HG03097 (cell line): Measurements from ENCODE around the gene KCNMB1.

Experiments
- ATAC-seq: cut with Tn5 transposase; IDR thresholded peaks from one replicate; pipeline ENCODE4 v1.9.1; 2021; ENCODE audit not compliant: unreplicated experiment, low FRiP score

The KCNMB1 gene

DNA sequence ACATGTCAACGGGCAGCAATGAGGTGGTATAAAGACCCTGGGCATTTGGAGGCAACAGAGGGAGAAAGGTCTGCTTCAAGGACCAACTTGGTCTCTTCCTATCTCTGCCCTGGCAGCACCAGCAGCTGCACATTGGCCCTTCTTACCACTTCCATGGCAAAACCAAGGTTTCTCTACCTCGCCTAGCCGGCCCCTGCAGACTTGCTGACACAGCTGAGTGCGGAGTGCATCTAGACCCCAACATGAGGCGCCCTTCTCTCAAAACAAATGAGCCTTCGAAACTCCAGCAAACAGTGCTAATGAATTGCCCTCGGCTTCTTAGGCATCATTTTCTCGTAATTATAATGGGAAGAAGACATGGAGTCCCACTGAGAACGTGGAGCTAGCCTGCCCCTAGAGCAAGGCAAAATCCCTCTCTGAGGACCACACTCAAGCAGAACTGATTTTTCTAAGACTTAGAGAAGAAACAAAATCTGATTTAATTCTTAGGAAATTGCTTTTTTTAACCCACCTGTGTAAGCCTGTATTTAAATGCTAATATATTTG lies 42.1 kb downstream of the KCNMB1 start:
- no peak for ATAC-seq

DNA sequence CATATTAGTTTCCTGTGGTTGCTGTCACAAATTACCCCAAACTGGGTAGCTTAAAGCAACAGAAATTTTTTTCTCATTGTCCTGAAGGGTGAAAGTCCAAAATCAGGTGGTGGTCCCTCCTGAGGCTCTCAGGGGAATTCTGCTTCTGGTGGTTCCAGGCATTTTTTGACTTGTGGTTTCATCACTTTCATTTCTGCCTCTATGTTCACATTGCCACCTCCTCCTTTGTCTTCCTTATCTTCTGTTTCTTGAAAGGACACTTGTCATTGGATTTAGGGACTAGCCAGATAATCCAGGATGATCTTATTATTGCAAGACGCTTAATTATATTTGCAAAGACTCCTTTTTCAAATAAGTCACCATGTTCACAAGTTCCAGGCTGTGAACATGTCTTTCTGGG lies 43.2 kb downstream of the KCNMB1 start:
- ATAC-seq, result no peak

DNA sequence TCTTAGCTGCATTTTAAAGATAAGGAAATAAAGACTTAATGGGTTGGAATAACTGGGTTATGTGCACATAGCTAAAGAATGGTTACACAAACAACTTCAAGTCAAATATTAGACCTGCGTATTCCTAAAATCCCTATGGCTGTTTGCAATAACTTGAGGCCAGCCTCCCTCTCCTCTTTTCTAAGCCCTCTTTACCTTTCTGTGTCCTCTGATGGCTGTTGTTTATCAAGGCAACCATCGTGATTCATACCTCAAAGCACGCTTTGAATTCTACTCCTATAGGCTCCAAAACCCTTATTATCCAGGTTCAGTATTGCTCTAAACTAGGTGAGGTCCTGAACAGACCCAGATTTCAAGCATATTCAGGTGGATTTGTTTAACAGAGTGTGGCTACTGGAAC lies 46.0 kb downstream of the KCNMB1 start:
- no peak for ATAC-seq

DNA sequence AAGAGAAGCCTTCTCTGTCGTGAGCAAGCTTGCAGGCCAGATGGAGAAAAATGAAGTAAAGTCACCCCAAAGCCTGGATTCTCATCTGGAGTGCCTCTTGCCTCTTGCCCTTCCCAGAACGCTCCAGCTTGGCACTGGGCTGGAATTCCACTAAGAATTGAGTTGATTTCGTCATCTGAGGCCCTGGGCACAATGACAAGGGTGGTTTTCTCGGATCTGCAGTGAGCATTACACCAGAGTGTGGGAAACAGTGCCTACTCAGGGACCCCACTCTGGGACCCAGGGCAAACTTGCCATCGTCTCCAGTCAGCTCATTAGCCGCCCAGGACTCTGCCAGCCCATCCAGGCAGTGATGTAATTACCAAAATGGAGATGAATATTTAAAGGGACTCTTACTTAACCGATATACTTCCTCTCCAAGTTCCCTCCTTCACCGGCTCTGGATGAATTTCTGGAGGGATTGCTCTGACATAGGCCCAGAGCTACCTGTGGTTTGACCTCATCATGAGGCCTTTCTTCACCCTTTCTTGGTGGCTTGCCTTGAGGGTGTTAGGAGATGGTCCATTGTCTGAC lies 46.9 kb downstream of the KCNMB1 start:
- ATAC-seq, result no peak

DNA sequence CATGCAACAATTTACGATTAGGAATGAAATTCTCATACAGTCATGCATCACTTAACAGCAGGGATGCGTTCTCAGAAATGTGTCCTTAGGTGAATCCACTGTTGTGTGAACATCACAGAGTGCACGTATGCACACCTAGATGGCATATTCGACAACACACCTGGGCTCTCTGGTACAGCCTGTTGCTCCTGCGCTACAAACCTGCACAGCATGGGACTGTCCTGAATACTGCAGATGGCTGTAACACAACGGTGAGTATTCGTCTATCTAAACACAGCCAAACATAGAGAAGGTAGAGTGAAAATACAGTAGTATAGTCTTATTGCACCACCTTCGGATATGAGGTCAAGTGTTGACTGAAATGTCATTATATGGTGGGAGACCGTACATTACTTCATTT lies 47.6 kb downstream of the KCNMB1 start:
- no peak for ATAC-seq

DNA sequence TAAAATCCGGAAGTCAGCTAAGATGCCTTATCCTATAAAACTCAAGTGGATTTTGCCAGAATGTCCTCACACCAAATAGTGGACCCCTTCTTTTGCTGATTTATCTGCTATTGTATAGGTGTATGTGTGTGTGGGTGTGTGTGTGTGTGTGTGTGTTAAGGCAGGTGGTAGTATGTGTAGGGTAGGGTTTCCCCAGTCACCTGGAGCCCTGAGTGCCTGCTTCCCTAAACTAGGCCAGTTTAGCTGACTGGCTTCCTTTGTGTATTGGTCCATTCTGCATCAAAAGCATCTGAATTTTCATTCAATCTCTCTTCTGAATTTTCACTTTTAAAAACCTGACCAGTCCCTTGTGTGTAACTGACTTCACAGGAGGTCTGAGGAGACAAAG lies 49.4 kb downstream of the KCNMB1 start:
- no peak for ATAC-seq

DNA sequence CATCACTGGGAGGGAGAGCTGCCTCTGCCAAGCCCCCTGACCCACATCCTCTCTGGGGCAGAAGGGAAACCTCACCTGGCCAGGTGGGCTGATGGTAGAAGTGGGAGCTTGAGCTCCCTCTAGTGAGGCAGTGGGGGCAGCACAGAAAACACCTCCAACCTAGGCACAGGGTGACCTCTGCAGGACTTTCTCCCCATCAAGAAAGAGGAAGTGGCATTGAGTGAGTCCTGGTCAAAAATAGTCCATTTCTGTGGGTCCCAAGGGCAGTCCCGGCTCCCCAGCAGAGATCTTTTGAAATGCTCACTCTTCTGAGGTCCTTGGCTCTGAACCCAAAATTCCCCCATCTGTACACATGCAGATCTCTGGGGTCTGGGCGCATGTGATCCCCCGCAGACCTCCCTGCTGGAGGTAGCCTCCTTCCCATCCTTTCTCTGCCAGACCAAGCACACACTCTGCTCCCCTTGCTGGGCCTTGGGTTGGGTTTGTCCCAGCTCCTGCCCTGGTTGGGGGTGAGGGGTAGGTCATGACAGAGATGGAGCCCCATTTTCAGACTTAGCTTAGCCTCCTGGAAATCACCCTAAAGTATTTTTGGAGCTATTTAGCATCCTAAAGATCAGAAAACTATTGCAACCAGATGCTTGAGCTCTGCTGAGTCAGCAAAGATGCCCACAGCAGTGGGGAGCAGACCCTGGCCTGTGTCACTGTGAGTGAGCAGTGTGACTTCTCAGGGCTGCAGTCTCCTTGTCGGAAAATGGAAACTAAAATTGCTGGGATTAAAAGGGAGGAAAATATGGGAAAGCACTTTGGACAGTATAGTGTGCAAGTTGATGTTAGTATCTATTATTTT lies 50.0 kb downstream of the KCNMB1 start:
- ATAC-seq, result peak; percentile 64

DNA sequence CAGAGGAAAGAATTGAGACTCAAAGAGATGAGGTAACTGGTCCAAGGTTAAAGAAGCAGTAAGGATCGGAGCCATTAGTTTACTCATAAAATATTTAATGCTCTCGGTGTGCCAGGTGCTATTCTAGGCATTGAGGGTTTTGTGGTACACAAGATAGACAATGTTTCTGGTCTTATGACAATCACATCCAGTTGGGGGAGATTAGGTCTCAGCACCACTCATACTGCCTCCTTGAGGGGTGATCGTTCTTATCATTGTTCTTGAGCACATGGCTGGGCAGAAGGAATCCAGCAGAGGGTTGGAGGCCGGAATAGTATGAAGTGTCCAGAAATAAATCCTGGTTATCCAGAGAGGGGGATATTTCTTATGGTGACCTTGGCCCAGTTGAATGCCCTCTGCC lies 50.9 kb downstream of the KCNMB1 start:
- ATAC-seq, result no peak

DNA sequence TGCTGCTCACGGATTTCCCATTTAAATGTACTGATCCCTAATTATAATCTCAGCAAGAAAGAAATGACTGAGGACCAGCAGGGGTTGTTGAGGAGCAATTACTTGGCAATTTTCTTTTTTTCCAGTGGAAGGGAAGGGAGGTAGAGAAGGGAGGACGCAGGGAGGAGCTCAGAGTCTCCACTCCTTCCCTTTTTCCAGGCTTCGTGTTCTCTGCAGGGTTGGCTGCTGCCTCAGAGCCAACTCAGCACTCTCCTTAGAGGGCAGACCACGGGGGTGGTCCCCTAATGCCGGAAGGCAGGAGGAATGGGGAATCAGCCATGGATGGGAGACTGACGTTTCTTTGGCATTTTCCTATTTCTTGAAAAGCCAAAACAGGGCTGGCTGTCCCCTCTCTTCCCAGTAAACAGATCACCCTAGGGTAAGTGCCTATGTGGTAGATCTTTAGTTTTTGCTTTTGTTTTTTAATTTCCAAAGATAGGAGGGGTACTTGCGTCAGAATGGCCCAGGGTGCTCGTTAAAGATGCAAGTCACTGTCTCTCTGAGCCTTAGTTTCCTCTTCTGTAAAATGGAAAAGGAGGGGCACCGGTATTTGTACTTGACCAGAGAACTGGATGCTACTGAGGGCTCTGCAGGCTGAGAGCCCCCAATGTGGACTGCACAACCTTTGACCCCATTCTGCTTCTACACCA lies 52.0 kb downstream of the KCNMB1 start:
- ATAC-seq, result no peak

DNA sequence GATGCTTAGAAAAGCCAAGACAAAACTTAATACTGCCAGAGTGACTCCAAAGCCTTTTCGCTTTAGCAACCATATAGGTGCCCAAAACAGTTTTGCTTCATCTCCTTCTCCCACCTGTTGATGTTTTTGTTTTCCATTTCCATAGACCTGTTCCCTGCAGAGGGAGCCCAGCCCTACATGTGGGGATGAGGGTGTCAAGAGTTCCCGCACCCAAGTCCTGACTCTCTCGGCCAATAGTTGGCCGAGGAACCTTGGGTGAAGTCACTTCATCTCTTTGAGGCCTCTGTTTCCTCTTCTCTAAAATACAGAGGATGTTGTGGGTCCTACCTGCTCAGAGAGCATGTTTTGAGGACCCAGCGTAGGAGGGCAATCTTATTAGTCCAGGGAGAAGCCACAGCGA lies 53.1 kb downstream of the KCNMB1 start:
- ATAC-seq, result no peak

DNA sequence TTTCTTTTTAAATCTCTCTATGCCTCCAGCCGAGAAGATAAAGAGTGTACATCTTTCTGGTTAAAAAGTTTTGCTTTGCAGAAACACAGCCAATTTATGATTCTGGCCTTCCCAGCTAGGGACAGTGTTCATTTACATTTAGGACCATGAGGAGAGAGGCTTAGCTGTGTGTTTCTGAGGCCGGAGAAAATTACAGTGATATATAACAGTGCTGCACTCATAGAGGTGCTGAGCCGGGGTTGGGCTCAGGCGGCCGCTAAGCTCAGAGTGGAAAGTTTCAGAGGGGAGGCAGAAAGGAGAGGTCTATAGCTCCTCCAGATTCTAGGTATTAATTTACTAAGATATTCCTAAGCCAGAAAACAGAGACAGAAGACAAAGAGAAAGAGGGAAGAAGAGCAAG lies 54.5 kb downstream of the KCNMB1 start:
- ATAC-seq, result no peak

DNA sequence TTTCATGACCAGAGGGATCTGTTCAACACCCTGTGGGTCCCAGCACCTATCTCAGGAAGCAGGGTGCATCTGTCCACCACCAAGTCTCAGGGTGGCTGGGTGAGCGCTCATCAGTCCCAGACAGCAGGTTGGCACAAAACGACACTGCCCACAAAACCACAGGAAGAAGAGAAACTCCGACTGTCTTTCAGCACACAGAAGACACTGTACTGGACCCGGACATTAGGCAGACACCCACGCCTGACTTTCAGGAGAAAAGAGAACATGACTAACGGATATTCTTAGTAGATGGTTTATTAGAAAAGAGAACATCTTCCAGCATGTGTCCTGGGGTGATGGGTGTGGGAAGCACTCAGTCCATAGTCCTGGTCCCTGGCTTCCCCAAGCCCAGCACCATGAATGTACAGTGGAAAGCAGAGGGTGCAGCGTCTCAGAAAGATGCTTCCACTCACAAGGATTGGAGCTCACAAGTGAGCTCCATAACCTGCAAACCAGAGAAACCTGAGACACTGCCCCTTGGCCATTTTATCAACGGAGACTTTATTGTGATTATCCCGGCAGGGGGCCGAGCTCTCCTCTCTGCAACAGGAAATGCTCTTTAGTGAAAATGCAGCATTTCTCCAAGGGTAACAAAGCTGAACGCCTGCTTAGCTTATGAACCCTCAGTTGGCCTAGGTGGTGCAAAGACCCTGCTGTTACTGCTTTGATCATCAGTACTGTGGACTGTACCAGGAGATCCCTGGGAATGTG lies 55.8 kb downstream of the KCNMB1 start:
- ATAC-seq, result peak; percentile 60

DNA sequence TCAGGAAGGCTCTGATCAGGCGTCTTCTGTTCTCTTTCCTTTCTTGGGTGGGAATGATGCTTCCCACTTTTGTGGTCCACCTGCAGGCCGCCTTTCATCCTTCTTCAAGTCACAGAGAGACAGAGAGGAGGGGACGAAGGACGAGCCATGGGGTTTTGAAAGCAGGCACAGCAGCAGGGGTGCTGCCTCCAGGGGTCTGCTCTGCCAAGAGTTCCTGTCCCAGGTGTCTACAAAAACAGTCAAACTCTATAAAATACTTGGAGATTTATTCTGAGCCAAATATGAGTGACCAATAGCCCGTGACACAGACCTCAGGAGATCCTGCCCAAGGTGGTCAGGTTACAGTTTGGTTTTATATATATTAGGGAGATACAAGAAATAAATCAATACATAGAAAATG lies 57.1 kb downstream of the KCNMB1 start:
- ATAC-seq, result no peak

DNA sequence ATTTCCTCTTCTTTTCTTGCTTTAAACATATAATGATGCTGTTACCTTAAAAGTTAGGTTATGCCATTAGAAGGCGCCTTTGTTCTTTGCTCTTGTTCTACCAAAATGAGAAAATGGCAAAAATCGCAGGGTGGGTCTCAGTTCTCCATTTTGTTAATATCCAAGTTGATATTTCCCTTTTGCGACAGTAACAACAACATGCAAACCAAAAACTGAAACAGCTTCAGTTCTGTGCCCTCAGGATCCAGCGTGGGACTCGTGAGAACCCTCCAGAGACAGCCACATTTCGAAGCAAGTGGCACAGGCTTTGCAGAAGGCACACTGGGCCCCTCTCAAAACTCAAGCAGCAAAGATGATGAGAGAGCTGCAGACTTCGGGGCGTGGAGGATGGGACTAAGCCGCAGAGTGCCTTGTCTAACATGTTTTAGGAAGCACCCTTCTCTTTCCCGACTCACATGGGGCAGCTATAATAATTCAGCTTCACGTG lies 58.6 kb downstream of the KCNMB1 start:
- no peak for ATAC-seq

DNA sequence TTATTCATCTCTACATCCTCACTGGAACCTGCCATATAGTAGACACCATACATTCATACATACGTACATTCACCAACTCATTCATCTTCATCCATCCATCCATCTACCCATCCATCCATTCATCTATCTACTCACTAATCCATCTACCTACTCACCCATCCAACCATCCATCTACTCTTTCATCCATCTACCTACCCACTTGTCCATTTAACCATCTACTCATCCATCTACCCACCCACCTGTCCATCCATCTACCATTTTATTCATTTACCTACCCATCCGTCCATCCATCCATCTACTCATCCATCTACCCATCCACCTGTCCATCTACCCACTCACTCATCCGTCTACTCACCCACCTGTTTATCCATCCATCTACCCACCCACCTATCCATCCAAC lies 59.6 kb downstream of the KCNMB1 start:
- ATAC-seq, result no peak

DNA sequence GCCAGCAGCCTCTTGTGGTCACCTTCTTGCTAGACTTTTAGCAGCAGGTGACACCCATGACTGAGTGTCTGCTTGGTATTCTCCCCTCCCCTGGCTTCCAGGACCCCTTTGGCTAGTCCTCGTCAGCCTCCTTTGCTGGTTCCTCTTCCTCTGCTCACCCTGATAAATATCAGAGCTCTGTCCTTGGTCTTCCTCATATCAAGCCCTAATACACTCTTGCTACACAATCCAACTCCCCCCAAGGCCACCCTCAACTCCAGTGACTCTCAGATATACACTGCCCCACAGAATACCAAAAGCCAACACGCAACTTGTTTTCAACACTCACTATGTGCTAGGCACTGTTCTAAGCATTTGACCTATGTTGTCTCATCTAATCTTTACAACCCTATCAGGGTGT lies 61.3 kb downstream of the KCNMB1 start:
- no peak for ATAC-seq

DNA sequence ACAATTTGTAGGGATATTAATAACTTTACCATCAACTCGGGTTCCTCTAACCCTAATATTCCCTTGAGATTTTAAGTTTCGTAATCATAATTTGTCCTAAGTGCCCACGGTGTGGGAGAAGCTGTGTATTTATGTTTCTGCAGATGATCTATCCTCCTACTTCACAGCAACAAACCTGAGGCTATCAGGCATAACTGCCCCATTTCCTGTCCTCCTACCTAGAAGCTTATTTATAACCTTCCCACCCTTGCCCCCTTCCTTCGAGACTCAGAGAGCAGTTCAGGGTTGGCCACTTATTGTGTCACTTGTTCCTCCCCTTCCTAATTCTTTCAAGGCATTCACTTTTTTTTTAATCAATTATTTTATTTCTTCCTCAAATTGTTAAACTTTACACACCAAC lies 62.0 kb downstream of the KCNMB1 start:
- ATAC-seq, result no peak
